ENCODE results near the gene FMNL3. TPM values are rescaled to one million over a fixed set of nuclear protein-coding genes. Genes with fewer than 3 reads are reported as not detected.
"Not testable (repeated sequence)": the region's sequence is repeated elsewhere in the genome, so short reads cannot be mapped to it uniquely, and the experiment has no call there.

The FMNL3 gene
- total and polyA plus RNA-seq, 2 of the 13 experiments (the other 11 are each of a cell fraction or from before 2014, with no cell fraction given): 0.44 to 1.1 TPM

- ChIA-PET POLR2A (interaction anchor here (0.9 to 2.0 kb wide), 6 partner anchors 20 to 117 kb away, joined by 4 to 15 read pairs (median 10); partner anchors contain the start of genes FMNL3 and PRPF40B), CTCF (ENCODE audit: low intra/inter-chr PET ratio, low total read pairs) (interaction anchor here (0.7 kb wide), 1 partner anchor 23 kb away, joined by 3 read pairs; no protein-coding TSS in a partner anchor)
- H3K27ac ChIP-seq (ENCODE audit: extremely low read length, insufficient read depth, low read length); H3K4me3 ChIP-seq (replicated peaks in 1 of 3; ENCODE audit: insufficient read depth in 1 of 3, low read depth in 2 of 3, low read length in 3 of 3); H3K9ac ChIP-seq (ENCODE audit: insufficient read depth, low read depth, low read length); H3K27me3 ChIP-seq (ENCODE audit: control insufficient read depth in 1 of 2, insufficient read depth in 2 of 2, low read length in 2 of 2); H2AFZ ChIP-seq (ENCODE audit: low read length); BruUV-seq (replicated peaks); FAIRE-seq; ATAC-seq; H3K36me3 ChIP-seq (replicated peaks in 1 of 2; ENCODE audit: control insufficient read depth in 1 of 2, insufficient read depth in 2 of 2, low read length in 2 of 2); in situ Hi-C loops (cut with HindIII; ENCODE audit: extremely low pct_ligation_motif_present, low pct_unique_long_range_greater_than_20kb); DNase-seq (ENCODE audit: low spot score); intact Hi-C loops (cut with micrococcal nuclease; ENCODE audit: unreplicated experiment); H3K9me3 ChIP-seq (ENCODE audit: low read length); TF ChIP-seq NR2F6 (CRISPR knock-in tag; IDR thresholded peaks at IDR 0.05): not testable (repeated sequence)
- H3K4me1 ChIP-seq (ENCODE audit: insufficient read depth, low read length): peaks cover 34% of the 10 kb centered on the region
- H3K4me2 ChIP-seq (ENCODE audit: low read depth, low read length): peak overlapping the region; percentile 79
- TF ChIP-seq ZBTB38 (CRISPR knock-in tag; IDR thresholded peaks at IDR 0.05): peak; percentile 65; the same call in 1 of the 2 replicates
- TF ChIP-seq ZBTB33 (CRISPR knock-in tag; IDR thresholded peaks at IDR 0.05): 0 out of 2 replicates have a peak, but pooled peaks have one; percentile 11
- 0 out of 2 replicates have a peak, but pooled peaks have one; percentile 29 for TF ChIP-seq ONECUT2 (CRISPR knock-in tag; IDR thresholded peaks at IDR 0.05)
- 0 out of 2 replicates have a peak, but pooled peaks have one; percentile 18 for TF ChIP-seq NR2F6 (IDR thresholded peaks at IDR 0.05)
- peaks cover 35% of the 10 kb centered on the region for H4K20me1 ChIP-seq (ENCODE audit: insufficient read depth, low read length)
- 54% methylated on average over 12 of the region's 12 CpGs for WGBS (ENCODE audit: low lambda C conversion rate)
- H3K79me2 ChIP-seq (ENCODE audit: insufficient read depth, low read length): peaks cover 39% of the 10 kb centered on the region
These were observed 33.1 kb upstream of the FMNL3 start for GRCh38 chr12:49740277-49740676.

DNA sequence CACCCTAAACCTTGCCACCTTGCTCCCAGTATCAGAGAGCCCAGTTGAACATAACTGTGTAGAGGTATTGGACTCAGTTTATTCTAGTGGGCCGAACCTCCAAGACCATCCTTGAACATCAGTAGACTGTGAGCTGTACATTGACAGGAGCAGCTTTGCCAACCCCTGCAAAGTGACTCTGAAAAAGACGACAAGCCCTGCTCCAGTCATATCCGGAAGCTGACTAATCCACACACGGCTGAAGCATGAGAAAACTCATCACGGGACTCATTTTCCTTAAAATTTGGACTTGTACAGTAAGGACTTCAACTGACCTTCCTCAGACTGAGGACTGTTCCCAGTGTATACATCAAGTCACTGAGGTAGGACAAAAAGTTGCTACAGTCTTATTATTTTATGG lies 31.5 kb upstream of the FMNL3 start:
- intact Hi-C loops (cut with micrococcal nuclease; ENCODE audit: unreplicated experiment); ATAC-seq; H3K4me2 ChIP-seq (ENCODE audit: low read depth, low read length); in situ Hi-C loops (cut with HindIII; ENCODE audit: extremely low pct_ligation_motif_present, low pct_unique_long_range_greater_than_20kb); BruUV-seq (replicated peaks); CTCF ChIA-PET (ENCODE audit: low intra/inter-chr PET ratio, low total read pairs); FAIRE-seq; H3K9ac ChIP-seq (ENCODE audit: insufficient read depth, low read depth, low read length); POLR2A ChIA-PET; H3K27ac ChIP-seq (ENCODE audit: extremely low read length, insufficient read depth, low read length); H3K36me3 ChIP-seq (replicated peaks in 1 of 2; ENCODE audit: control insufficient read depth in 1 of 2, insufficient read depth in 2 of 2, low read length in 2 of 2); H3K4me3 ChIP-seq (replicated peaks in 1 of 3; ENCODE audit: insufficient read depth in 1 of 3, low read depth in 2 of 3, low read length in 3 of 3); H3K27me3 ChIP-seq (ENCODE audit: control insufficient read depth in 1 of 2, insufficient read depth in 2 of 2, low read length in 2 of 2); H2AFZ ChIP-seq (ENCODE audit: low read length); DNase-seq (ENCODE audit: low spot score); H3K9me3 ChIP-seq (ENCODE audit: low read length): not testable (repeated sequence)
- Histone ChIP-seq H3K79me2 (ENCODE audit: insufficient read depth, low read length) (peaks cover 23% of the 10 kb centered on the region), H3K4me1 (ENCODE audit: insufficient read depth, low read length) (peaks cover 28% of the 10 kb centered on the region), H4K20me1 (ENCODE audit: insufficient read depth, low read length) (peaks cover 20% of the 10 kb centered on the region)
- WGBS (ENCODE audit: low lambda C conversion rate): 59% methylated on average over 5 of the region's 5 CpGs

DNA sequence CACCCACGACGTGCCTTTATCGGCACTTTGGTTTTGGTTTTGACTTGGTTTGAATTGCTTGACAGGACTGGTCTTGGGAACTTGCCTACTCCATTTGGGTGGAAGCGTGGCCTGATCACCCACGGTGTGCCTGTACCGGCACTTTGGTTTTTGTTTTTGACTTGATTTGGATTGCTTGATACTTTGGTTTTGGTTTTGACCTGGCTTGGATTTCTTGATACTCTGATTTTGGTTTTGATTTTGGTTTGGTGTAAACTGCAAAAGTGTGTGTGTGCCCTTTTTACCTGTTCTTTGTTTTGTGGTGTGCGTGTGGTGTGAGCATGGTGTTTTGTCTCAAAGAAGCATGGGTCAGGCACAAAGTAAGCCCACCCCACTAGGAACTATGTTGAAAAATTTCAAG lies 27.7 kb upstream of the FMNL3 start:
- DNase-seq (ENCODE audit: low spot score); H3K36me3 ChIP-seq (replicated peaks in 1 of 2; ENCODE audit: control insufficient read depth in 1 of 2, insufficient read depth in 2 of 2, low read length in 2 of 2); H3K27ac ChIP-seq (ENCODE audit: extremely low read length, insufficient read depth, low read length); H3K9ac ChIP-seq (ENCODE audit: insufficient read depth, low read depth, low read length); POLR2A ChIA-PET; H4K20me1 ChIP-seq (ENCODE audit: insufficient read depth, low read length); H3K9me3 ChIP-seq (ENCODE audit: low read length); CTCF ChIA-PET (ENCODE audit: low intra/inter-chr PET ratio, low total read pairs); H3K79me2 ChIP-seq (ENCODE audit: insufficient read depth, low read length); H2AFZ ChIP-seq (ENCODE audit: low read length); H3K4me2 ChIP-seq (ENCODE audit: low read depth, low read length); H3K27me3 ChIP-seq (ENCODE audit: control insufficient read depth in 1 of 2, insufficient read depth in 2 of 2, low read length in 2 of 2); ATAC-seq; H3K4me3 ChIP-seq (replicated peaks in 1 of 3; ENCODE audit: insufficient read depth in 1 of 3, low read depth in 2 of 3, low read length in 3 of 3); in situ Hi-C loops (cut with HindIII; ENCODE audit: extremely low pct_ligation_motif_present, low pct_unique_long_range_greater_than_20kb); FAIRE-seq; BruUV-seq (replicated peaks); intact Hi-C loops (cut with micrococcal nuclease; ENCODE audit: unreplicated experiment): not testable (repeated sequence)
- peaks cover 14% of the 10 kb centered on the region for H3K4me1 ChIP-seq (ENCODE audit: insufficient read depth, low read length)
- 98% methylated on average over 7 of the region's 7 CpGs for WGBS (ENCODE audit: low lambda C conversion rate)
